Tibial nerve (tissue), 3 donors: ENCODE data around the gene ARHGEF17.

Experiments
- POLR2A ChIP-seq, 2 donors: fragments of 450-650 bp; IDR thresholded peaks; one replicate each; pipeline ENCODE4 v1.6.1; 2017; ENCODE audit warnings: antibody characterized with exemption in 2 of 2, mild to moderate bottlenecking in 2 of 2, moderate library complexity in 2 of 2
- TF ChIP-seq, protein P1 (sequence below), 5 experiments: fragments of 200-600 bp in 3 of 5; fragments of 450-650 bp in 2 of 5; sonication (generic) in 3 of 5; IDR thresholded peaks; one replicate each; pipeline ENCODE4 v1.5.1; 2016 to 2019; ENCODE audit warnings: antibody characterized with exemption in 5 of 5, mild to moderate bottlenecking in 3 of 5, moderate library complexity in 2 of 5

DNA sequence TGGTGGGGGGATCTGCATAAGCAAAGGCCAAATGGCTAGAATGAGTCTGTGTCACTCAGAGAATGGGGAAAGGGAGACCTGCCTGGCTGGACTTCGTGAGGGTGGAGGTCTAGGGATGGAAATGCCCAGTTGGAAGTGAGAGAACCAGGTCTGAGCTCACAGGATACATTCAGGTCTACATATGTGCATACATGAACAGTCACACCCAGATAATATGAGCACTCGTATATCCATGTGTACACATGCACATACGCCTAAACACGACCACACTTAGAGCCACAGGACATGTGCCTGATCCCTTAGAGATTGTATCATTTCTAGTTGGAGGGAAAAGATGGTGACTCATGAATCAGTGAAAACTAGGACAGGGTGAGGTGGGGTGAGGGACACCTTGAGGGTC is 47.0 kb downstream of the ARHGEF17 start:
- TF ChIP-seq, protein P1, sequence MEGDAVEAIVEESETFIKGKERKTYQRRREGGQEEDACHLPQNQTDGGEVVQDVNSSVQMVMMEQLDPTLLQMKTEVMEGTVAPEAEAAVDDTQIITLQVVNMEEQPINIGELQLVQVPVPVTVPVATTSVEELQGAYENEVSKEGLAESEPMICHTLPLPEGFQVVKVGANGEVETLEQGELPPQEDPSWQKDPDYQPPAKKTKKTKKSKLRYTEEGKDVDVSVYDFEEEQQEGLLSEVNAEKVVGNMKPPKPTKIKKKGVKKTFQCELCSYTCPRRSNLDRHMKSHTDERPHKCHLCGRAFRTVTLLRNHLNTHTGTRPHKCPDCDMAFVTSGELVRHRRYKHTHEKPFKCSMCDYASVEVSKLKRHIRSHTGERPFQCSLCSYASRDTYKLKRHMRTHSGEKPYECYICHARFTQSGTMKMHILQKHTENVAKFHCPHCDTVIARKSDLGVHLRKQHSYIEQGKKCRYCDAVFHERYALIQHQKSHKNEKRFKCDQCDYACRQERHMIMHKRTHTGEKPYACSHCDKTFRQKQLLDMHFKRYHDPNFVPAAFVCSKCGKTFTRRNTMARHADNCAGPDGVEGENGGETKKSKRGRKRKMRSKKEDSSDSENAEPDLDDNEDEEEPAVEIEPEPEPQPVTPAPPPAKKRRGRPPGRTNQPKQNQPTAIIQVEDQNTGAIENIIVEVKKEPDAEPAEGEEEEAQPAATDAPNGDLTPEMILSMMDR (IDR thresholded peaks at IDR 0.05), result no peak
- TF ChIP-seq POLR2A (IDR thresholded peaks at IDR 0.05), result no peak
